ENCODE measurements around the gene COMMD8.
"Not testable (repeated sequence)": the region's sequence is repeated elsewhere in the genome, so short reads cannot be mapped to it uniquely, and the experiment has no call there.

COMMD8 gene

DNA sequence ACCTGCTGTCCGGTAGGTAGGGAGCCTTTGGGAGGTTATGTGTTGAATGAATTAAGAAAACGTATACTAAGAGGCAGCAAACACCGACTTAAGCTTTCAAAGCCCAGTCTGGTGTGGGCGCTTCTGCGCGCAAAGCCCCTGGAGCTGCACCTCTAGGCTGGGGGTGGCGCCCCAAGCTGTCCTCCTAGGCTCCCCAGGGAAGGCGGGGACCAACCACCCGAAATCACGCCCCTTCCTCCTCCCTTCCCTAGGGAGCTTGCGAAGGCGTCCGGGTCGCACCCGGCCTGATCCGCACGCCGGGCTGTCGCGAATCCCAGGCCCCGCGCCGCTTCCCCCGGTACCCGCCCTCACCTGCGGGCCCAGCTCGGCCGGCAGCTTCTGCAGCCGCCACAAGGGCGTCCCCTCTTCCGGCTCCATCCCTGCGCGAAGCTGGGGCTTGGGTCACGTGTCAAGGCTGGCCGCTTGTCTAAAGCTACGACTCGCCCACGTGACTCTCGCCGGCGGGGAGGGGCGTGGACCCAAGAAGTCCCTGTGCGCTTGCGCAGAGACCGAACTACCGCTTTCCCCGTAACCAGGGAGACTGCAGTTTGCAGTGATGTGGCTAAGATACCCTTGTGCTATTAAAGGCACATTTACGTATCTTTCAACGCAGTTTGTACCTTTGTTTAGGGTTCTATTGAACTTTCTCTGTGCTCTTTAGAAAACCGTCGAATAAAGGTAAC lies at the start of gene COMMD8:
Gene COMMD8, minus strand, starts transcription at position 468 of the 722 bp plus-strand sequence. Its CDS starts 51 bp downstream, at position 417.
- DNase-seq (ENCODE audit: low spot score) = peak; percentile 99

DNA sequence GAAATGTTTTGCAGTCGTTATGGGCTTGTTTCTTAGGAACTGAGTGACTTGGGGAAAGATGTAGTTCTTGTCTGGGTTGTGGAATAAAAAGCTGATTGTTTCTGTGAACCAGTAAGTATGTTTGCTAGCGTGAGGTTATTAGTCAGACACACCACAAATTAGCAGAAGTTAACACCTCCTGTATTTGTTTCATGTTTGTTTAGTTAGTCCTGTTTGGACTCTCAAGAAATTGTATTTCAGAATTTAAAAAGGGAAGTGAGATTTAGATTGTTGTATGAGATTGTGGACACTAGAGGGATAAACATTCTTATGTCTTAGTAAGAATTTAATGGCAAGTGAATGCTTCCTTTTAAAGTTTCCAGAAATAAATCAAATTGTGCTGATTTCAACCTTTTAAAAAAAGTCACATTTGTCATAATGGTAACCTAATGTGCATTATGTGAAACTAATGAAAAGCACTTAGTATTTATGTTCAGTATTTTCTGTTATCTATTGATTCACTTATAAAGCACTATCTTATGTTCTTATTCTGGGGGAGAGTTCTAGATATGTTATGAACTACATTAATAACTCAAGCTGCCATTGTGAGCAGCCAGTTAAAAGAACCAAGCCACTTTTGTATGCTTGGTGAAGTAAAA lies 47.1 kb upstream of the COMMD8 start:
- DNase-seq (ENCODE audit: low spot score) = no peak

DNA sequence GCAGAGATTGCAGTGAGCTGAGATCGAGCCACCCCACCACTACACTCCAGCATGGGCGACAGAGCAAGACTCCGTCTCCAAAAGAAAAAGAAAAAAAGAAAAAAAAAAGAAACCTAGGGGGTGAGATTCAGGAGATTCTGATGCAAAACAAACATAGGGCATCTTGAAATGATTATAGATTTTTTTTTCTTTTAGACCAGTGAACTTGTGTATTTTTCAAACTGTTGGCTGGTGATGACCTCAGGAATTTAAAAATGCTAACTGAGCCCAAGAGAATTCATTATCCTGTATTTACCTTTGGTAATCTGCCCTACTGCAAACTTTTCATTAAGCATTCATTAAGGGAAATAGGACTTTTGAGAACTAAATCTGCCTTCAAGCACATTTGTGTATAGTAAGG lies 42.2 kb upstream of the COMMD8 start:
- DNase-seq (ENCODE audit: low spot score) = no peak

DNA sequence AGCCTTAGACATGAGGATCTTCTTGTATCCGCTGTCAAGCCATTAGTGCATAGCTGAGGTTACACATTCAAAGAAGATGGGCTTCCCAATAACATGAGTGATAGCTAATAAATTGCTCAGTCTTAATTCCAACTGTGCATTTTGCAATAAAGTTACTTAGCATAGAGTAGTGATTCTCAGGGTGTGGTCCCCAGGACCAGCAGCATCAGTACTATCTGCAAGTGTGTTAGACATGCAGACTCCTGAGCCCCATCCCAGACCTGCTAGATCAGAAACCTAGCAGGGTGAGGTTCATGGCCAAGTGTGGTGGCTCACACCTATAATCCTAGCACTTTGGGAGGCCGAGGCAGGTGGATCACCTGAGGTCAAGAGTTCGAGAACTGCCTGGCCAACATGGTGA lies 41.6 kb upstream of the COMMD8 start:
- no peak for DNase-seq (ENCODE audit: low spot score)

DNA sequence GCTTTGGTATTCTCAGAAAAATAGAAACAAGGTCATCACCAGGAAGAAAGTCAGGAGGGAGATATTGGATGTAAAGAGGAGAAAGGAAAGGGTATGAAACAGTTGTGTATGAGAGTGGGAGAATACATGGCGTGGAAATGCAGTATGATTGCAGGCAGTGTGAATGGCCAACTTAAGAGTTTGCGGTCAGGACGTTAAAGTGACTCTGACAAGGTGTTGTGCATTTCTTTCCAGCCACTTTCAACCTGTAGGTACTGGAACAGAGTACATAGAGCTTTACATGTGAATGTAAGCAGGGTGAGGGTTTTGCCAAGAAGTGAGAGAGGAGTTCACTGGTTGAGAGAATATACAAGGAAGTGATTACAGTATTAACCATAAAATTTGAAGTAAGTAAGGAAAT lies 37.3 kb upstream of the COMMD8 start:
- no peak for DNase-seq (ENCODE audit: low spot score)

DNA sequence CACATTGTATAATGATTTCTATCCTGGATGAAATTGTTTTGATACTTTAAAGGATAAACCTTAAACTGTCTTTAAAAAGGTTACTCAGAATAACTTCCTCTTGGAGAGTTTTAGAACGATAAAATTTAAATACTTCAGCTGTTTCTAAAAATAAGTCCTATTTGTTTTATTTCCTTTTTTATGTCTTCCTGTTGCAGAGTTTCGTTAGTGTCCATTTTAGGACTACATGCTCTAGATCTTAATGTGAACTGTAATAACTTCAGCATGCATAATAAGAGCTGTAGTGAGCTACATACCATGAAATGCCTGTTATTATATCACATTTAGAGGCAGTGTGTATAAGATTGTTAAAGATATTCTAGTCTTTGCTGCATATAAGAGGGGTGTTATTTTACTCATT lies 36.2 kb upstream of the COMMD8 start:
- no peak for DNase-seq (ENCODE audit: low spot score)

DNA sequence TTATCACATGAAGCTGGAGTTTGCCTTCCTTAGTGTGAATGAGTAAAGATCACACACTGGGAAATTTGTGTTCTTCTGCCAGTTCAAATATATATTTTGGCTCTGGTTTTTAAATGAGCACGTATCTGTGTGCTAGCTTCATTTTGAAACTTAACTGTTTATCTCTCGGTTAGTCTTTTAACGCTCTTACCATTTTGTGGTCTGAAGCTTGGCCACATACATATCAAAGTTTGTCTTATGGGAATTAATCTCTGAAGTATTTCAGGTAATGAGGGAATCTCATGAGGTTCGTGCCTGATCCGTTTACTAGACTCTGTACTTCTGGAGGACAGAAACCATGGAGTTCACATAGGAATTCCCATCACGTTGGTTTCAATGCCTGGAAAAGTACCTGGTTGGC lies 35.4 kb upstream of the COMMD8 start:
- no peak for DNase-seq (ENCODE audit: low spot score)

DNA sequence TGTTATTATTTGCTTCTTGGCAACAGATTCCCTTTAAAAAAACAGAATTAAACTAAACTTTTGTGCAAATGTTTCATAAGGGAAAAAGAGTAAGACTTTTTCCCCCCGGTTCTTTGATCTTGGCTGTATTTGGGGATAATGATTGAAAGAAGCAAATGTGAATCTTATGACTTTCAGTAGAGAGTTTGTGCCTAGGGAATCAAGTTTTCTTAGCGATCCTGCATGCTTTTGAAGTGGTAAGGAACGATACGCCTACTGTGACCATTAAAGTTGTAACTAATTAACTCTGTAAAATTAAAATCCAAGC lies 30.6 kb upstream of the COMMD8 start:
- no peak for DNase-seq (ENCODE audit: low spot score)

DNA sequence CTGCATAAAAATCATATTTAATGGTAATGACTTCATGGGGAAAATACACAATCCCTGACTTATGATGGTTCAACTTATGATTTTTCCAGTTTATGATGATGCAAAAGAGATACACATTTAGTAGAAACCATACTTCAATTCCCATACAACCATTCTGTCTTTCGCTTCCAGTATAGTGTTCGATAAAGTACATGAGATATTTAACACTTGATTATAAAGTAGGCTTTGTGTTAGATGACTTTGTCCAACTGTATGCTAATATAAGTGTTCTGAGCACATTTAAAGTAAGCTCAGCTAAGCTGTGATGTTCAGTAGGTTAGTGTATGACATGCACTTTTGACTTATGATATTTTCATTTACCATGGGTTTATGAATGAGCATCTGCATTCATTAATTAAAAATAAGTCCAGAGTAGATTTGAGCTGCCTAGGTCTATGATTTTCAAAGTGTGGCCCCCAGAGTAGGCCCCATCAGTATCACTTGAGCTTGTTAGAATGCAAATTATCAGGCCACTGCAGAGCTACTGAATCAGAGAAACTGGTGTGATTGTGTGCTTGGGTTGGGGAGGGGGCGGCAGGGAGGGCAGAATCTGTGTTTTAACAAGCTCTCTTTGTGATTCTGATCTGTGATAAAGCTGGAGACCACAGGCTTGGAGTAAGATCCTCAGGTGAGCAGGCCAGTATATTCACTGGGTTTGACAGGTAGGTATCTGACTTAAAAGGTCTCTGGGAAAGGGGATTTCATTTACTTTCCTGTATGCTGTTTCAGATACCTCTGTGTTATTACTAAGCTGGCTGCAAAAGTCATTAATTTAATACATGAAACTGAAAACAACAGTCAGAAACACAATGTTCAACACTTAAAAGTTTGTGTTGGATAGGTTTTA lies 30.0 kb upstream of the COMMD8 start:
- no peak for DNase-seq (ENCODE audit: low spot score)

DNA sequence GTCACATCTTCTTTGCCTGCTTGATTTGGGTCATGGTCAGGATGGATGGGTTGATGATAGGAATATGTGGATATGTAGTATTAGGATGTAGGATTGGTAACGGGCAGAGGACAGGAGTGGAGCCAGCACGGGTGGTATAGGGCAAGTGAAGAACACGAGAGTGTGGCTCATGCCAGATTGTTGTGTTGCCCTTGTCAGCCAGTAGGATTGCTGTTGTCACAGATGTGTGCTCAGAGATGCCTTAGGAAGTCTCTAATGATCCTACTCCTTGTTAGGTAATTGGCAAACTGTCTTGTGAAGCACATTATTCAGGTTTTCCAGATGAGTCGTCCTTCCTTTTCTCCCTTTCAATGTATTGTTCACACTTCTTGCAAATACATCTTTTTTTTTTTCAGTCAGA lies 27.0 kb upstream of the COMMD8 start:
- DNase-seq (ENCODE audit: low spot score) = no peak

DNA sequence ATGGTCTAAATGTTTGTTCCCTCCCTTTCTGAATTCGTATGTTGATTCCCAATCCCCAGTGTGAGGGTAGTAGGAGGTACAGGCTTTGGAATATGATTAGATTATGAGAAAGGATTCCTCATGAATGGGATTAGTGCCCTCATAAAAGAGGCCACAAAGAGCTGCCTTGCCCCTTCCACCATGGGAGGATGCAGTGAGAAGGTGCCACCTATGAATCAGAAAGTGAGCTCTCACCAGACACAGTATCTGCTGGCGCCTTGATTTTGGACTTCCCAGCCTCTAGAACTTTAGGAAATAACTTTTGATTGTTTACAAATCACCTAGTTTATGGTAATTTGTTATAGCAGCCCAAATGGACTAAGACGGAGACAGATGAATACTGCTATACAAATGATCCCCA lies 25.2 kb upstream of the COMMD8 start:
- no peak for DNase-seq (ENCODE audit: low spot score)

DNA sequence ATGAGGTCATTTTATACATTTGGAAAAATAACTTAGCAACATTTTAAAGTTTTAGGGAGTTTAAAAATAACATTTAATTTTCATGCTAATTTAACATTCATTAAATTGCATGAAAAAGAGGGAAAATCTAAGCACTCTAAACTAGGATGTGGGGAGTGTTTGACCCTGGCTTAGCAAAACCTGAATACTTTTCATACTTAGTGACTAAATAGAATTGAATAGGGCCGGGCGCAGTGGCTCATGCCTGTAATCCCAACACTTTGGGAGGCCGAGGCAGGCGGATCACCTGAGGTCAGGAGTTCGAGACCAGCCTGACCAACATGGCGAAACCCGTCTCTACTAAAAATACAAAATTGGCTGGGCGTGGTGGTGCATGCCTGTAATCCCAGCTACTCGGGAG lies 23.2 kb upstream of the COMMD8 start:
- not testable (repeated sequence) for DNase-seq (ENCODE audit: low spot score)

DNA sequence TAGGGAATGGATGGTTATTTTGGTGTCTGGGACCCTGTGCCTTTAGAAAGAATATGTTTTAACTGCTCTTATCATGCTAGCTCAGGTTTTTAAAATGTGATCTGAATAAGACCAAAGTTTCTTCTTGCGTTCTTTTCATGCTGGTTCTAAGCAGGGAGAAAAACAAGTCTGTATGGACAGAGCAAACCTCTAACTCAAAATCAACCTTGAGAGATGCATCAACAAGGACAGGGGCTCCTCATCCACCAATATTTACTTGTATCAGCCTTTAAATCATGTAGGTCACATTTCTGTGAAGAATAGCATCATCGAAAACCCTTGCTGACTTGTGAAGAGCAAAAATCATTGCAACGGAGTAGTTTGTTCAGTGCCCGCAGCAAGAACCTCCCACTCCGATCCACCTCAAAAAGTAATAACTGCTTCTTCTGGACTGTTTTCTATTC lies 22.8 kb upstream of the COMMD8 start:
- DNase-seq (ENCODE audit: low spot score) = no peak

DNA sequence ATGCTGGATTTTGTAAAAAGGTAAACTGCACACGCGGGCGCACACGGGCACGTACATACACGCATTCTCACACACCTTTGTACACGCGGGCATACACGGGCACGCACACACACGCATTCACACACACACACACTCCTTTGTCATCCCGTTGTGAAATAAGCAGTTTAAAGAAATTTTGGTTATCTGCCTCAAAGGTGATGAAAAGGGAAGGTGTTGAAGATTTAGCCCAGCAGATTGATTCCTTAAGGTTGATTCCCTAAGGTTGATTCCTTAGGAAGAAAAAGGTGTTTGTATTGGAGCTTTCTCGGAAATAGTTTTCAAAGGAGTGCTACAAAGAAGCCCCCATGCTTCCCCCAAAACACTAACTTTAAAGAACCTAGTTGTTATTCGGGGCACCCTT lies 22.3 kb upstream of the COMMD8 start:
- no peak for DNase-seq (ENCODE audit: low spot score)

DNA sequence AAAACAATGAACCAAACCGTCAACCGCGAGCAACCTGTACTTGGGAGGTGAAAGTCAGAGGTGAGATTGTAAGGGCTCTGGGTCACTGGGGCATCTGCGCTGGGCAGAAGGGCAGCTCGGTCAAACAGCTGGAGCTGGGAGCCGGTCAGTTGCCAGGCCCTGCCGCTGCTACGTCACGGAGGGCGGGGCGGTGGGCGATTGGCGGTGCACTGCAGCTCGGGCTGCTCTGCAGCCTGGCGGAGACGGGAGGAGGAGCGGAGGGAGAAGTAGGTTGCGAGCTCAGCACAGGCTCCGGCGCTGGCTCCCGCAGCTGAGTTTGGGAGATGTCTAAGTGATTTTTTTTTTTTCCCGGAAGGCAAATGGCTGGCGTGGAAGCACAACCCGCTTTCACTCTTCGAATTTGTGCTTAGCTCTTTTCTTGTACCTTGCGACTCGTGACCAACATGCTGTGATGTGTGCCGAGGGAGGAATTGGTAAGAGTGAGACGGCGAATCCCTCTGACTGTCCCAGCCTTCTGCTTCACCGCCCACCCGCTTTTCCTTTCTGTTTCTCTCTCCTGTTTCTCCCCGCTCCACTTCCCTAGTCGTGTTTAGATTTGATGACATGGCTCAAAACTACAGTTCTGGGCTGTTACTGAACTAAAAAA lies 21.7 kb upstream of the COMMD8 start, which contains the start of gene ATP10D:
Gene ATP10D, plus strand, starts transcription at position 229 of the 646 bp plus-strand sequence. CDS start 27,266 bp downstream, outside the sequence.
- DNase-seq (ENCODE audit: low spot score) = peak; percentile 99

DNA sequence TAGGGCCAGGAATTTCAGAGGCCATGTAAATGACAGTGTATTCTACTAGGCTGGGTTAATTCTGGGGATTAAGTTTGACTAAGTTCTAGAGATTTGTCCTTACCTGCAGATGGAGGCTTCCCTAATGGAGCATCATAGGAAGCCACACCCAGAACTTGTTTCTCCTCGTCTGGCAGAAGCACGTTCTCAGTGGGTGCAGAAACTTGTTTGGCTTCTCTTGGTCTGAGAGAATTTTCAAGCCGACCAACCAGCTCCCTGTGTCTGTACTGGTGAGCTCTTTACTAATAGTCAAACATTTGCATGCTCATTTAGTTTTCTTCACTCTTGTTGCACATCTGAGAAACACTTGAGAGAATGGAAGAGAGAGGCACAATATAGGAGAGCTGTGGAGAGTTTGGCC lies 20.7 kb upstream of the COMMD8 start:
- DNase-seq (ENCODE audit: low spot score) = no peak

DNA sequence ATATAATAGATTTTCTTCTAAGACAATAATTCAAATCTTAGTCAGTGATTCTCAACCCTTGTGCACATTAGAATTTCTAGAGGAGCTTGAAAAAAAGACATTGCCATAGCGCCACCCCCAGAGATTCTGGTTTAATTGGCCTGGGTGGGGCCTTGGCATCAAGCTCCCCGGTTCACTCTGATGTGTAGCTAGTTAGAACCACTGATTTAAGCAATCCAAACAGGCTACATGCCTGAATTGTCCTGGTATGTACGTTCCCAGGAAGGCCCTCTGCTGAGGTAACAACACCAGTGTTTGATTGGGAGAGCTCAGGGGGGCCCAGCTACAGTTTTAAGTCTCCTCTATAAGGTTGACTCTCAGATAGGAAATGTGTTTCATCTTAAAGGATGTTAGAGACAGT lies 20.2 kb upstream of the COMMD8 start:
- no peak for DNase-seq (ENCODE audit: low spot score)

DNA sequence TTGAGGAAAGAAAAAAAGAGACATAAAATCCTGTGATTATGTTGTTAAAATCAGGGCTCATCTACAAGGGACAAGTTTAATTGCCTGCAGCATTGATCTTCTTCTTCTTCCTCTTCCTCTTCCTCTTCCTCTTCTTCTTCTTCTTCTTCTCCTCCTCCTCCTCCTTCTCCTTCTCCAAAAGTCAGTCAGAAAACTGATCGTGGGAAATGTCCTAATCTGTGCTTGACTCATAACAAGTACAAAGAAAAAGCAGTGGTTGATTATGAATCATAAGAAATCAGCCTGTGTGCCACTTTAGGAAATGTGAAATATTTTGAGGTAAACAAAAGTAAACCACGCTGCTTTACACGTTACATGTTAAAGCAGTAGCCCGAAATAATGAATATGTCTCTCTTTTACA lies 18.8 kb upstream of the COMMD8 start:
- no peak for DNase-seq (ENCODE audit: low spot score)

DNA sequence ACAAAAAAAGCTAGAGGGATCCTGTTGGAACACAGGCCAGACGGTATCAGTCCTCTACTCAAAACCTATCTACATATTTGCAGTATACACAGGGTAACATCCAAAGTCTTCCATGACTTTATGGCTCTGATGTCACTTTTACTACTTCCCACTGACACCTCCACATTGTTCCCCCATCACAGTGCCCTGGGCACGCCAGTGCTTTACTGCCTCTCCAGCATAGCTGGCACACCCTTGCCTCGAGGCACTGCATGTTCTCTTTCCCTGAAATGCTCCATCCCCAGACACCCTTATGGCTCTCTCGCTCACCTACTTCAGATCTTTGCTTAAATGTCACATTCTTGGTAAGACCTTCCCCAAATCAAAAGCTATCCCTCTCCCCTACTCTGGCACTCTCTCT lies 15.3 kb upstream of the COMMD8 start:
- DNase-seq (ENCODE audit: low spot score) = no peak

DNA sequence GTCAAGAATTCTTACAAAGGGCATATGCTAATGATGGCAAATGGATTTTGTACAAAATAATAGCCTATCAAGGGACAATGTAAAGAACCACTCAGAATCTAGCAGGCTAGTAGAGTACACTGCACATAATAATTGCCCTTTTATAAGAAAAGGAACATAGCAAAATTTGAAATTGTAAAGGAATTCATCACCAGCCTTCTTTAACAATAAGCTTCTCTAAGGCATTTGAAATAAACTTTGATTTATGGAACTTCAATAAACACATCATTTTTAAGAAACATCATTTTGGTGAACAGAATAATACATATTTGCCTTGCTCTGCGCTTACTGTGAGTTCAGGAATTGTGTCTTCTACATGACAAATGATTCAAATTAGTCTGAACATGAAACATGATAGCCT lies 11.9 kb upstream of the COMMD8 start:
- DNase-seq (ENCODE audit: low spot score) = no peak

DNA sequence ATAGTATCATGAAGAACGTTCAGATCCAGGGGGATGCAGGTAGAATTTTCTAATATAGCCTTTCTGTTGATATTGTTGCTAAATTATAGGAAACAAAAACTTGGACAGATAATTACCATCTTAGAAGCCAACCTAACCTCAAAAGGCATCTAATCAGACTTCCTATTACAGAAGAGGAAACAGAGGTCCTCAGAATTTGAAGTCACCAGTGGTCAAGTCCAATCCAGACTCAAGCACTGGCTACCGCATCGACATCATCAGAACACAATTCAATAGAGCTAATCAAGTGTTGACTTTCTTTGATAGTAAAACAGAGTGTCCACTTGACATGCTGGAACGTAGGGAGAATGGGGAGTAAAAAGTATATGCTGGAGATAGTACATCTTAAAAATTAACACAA lies 11.3 kb upstream of the COMMD8 start:
- DNase-seq (ENCODE audit: low spot score) = no peak

DNA sequence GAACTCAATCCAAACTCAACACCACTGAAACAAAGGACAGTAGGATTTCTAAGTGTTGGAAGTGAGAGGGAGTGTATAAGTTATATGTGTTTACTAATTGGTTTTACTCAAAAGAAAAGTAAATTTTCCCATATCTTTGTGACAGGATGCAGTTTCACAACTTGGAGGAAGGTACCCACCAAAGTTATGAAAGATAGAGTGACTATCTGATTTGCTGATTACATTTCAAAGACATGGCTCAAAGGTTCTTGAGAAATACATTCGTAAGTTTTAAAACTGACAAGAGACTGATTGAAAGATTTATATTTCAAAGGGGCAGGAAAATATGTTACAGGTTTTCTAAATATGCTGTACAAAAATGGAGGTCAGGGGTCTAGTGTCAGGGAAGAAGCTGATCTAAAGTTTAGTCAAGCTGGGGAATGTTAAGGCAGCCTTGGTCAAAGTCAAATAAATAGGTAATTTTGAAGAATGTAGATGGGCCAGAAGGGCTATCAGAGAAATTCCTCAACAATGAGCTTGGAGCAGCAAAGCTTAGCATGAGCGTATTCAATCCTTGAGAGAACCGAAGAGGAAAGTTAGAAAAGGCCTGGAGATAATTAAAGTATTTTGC lies 9.7 kb upstream of the COMMD8 start:
- DNase-seq (ENCODE audit: low spot score) = no peak
